Measurements from ENCODE around the gene SUN1.
"Not testable (repeated sequence)": the region's sequence is repeated elsewhere in the genome, so short reads cannot be mapped to it uniquely, and the experiment has no call there.

SUN1 gene

DNA sequence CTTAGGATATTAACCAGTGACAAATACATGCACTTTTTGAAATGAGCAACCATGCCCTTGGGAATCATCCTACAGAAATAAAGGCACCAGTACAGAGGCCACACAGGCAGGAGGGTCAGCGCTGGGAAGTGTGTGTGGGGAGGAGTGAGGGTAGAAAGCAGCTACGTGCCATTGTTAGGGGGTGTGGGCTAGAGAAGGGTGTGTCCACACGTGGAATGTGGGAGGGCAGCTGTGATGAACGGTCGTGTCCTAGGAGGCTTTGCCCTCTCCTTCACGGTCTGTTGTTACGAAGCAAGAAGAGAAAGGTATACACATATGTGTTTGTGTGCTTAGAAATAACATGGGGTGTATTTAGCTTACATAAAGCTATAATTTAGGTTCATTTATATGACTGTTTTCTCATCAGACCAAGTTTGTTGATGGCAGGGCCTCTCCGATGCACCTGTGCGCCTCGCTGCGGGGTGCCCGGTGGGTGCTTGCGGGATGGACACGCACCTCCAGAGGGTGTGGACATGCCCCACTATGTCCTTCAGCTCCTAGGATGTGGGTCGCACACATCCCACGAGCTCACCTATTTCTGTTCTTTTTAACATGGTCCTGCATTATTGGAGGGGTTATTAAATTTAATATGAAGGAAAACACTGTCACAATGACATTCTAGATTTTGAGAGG, 27.2 kb downstream of the SUN1 start:
- DNase-seq = no peak

GRCh38 chr7:860149-860548, 27.9 kb downstream of the SUN1 start:
- DNase-seq = no peak

GRCh38 chr7:861222-861621, 28.9 kb downstream of the SUN1 start:
- no peak for DNase-seq

- DNase-seq = no peak
Observed at GRCh38 chr7:862157-862556, 29.9 kb downstream of the SUN1 start.

DNA sequence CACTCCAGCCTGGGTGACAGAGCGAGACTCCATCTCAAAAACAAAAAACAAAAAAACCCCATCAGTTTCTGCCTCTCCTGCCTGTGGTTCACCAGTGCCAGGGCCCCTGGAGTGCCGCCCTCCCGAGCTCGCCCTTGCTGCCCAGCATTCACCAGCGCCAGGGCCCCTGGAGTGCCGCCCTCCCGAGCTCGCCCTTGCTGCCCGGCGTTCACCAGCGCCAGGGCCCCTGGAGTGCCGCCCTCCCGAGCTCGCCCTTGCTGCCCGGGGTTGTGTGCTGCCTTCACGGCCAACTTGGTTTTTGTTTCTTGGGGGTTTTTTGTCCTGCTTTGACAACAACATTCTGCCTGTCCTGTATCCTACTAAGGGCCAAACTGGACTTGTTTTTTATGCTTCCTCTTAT, 30.8 kb downstream of the SUN1 start:
- DNase-seq = no peak

DNA sequence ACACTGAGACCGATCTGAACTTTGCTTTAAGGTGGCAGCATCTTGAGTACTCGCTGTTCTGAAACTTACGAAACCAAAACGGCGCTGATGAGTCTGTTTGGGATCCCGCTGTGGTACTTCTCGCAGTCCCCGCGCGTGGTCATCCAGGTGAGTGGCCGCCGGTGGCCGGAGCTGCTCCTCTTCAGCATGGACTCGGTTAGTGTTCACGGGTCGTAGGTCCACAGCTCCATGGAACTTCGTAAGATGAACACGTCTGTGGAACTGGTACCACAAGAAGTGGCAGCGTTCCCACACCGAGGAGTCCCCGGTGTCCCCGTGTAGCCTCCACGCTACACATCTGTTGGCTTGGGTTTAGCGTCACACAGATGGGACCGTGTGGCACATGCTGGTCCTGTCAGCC, 33.6 kb downstream of the SUN1 start:
- DNase-seq = no peak

- no peak for DNase-seq
Observed at GRCh38 chr7:867001-867405, 34.7 kb downstream of the SUN1 start.

- DNase-seq = no peak
Observed at GRCh38 chr7:867406-868188, 35.3 kb downstream of the SUN1 start.

- no peak for DNase-seq
Observed at GRCh38 chr7:868189-868486, 35.9 kb downstream of the SUN1 start.

- DNase-seq = no peak
Observed at GRCh38 chr7:869348-869747, 37.1 kb downstream of the SUN1 start.

- DNase-seq = no peak
Observed at GRCh38 chr7:871900-872537, 39.7 kb downstream of the SUN1 start.

- DNase-seq = not testable (repeated sequence)
Observed at GRCh38 chr7:872685-873084, 40.4 kb downstream of the SUN1 start.

- peak; percentile 62 for DNase-seq
Observed at GRCh38 chr7:873367-874002, 41.2 kb downstream of the SUN1 start.

- no peak for DNase-seq
Observed at GRCh38 chr7:874031-874749, 41.9 kb downstream of the SUN1 start.

DNA sequence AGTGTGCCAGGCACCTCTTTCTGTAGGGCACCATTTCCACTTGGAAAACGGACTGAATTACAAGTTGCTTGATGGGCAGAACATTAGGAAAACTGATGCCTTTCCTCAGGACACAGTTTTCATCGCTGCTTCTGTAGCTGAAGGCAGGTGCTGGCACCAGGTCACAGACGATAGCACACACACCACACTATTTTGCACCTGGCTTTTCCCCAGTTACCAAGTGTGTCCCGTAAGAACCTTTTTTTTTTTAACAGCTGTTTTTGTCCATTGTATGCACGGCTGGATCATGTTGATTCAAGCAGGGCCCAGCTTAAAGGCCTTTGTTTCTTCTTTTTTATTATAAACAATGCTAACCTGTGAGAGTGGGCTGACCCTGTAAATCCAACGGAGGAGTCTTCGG, 42.8 kb downstream of the SUN1 start:
- peak; percentile 79 for DNase-seq

DNA sequence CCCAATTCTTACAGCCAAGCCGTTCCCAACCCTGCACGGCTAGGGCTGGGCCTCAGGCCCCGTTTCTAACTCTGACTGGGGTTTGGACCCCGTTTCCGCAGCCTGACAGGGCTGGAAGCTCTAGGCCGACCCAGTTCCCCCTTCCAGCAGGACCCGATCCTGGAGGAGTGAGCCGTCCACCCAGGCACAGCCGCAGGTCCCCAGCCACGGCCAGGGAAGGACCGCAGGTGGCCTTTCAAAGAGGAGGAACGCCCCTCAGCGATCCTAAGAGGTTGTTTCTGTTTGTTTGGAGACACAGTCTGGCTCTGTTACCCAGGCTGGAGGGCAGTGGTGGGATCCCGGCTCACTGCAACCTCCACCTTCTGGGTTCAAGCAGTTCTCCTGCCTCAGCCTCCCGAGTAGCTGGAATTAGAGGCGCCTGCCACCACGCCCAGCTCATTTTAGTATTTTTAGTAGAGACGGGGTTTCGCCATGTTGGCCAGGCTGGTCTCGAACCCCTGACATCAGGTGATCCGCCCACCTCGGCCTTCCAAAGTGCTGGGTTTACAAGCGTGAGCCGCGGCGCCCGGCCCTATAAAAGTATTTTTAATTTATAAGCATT, 43.3 kb downstream of the SUN1 start:
- peak; percentile 44 for DNase-seq

- peak; percentile 92 for DNase-seq
Observed at GRCh38 chr7:876077-876971, 44.0 kb downstream of the SUN1 start, which contains the start of gene GET4. GET4 (plus strand) TSS chr7:876554; CDS start chr7:876646, 92 bp downstream.

GRCh38 chr7:876972-877311, 44.7 kb downstream of the SUN1 start:
- peak; percentile 60 for DNase-seq

DNA sequence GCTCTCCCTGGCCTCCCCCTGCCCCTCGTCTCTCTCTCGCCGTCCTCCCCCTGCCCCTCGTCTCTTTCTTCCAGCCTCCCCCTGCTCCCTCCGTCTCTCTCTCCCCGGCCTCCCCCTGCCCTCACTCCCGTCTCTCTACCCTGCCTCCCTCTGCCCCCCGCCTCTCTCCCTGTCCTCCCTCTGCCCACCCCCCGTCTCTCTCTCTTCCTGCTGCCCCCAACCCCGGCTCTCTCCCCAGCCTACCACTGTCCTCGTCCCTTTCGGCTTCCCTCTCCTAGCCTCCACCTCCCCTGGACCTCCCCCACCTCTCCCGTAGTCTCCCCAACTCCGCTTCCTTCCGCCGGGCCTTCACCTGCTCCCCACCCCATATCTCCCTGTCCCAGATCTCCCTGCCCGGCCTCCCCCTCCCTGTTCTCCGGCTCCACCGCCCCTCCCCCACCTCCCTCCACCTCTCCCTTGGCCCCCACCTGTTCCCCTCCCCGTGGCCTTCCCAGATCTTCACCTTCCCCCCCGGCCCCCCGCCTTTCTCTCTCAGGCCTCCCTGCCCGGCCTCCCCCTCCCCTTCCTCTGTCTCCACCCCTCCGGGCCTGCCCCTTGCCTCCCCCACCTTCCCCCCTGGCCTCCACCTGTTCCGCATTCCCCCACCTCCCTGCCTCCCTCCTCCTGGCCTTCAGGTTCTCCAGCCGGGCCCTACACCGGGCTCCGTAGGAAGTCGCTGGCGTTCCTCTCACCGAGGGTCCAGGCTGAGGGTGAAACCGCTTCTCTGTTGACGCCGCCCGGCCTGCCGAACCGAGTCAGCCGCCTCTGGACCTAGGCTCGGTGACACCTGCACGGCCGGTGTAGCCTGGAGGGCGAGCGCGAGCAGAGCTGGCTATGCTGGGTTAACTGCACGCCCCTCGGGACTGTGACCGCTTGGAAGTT, 45.3 kb downstream of the SUN1 start:
- DNase-seq = peak; percentile 22

DNA sequence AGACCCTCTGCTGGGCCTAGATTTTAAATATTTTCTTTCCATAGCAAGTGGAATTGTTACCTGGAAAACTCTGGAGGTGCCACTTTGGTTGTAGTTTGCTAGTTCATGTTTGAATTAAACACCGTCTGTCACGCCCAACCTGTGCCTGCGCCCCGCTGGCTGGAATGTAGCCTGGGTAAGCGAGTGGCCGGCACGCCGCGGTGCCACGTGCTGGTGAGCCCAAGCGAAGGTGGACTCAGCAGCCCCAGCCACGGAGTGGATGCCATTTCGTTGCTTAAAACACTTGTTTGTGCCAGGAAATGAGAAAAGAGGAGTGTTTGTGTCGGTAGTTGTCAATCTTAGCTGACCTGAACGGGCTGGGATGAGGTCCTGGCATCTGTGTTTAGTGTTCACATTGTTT, 46.8 kb downstream of the SUN1 start:
- DNase-seq = no peak

GRCh38 chr7:879706-880105, 47.4 kb downstream of the SUN1 start:
- no peak for DNase-seq
